ENCODE results near the gene BICD2.

The BICD2 gene

GRCh38 chr9:92669527-92669889 lies 95.1 kb downstream of the BICD2 start:
- H3K27ac ChIP-seq = peak overlapping the region; percentile 92
- no peak for TF ChIP-seq CTCF (IDR thresholded peaks at IDR 0.05)
- H3K4me3 ChIP-seq (ENCODE audit: low read depth in 1 of 2, low read length in 1 of 2) = peak overlapping the region; percentile 83 to 97
- peaks cover 18 to 19% of the 10 kb centered on the region in 2 experiments for H3K4me1 ChIP-seq (ENCODE audit: control insufficient read depth in 1 of 2, insufficient read depth in 1 of 2, low read depth in 1 of 2, low read length in 1 of 2)
- peaks cover 12% of the 10 kb centered on the region for H3K36me3 ChIP-seq
- H3K27me3 ChIP-seq = no peaks in the 10 kb centered on the region
- no peaks in the 10 kb centered on the region for H3K9me3 ChIP-seq

- Histone ChIP-seq H3K27ac (peak overlapping the region; percentile 92), H3K9me3 (no peaks in the 10 kb centered on the region), H3K4me3 (ENCODE audit: low read depth in 1 of 2, low read length in 1 of 2) (peak overlapping the region; percentile 83 to 97), H3K27me3 (no peaks in the 10 kb centered on the region), H3K4me1 (ENCODE audit: control insufficient read depth in 1 of 2, insufficient read depth in 1 of 2, low read depth in 1 of 2, low read length in 1 of 2) (peaks cover 18 to 19% of the 10 kb centered on the region in 2 experiments), H3K36me3 (peaks cover 12% of the 10 kb centered on the region)
- no peak for TF ChIP-seq CTCF (IDR thresholded peaks at IDR 0.05)
These were observed 95.7 kb downstream of the BICD2 start for GRCh38 chr9:92668746-92669526.

GRCh38 chr9:92666912-92667532 lies 97.6 kb downstream of the BICD2 start:
- no peak overlapping the region for H3K4me3 ChIP-seq (ENCODE audit: low read depth in 1 of 2, low read length in 1 of 2)

GRCh38 chr9:92666236-92666635 lies 98.4 kb downstream of the BICD2 start:
- Histone ChIP-seq H3K4me1 (ENCODE audit: control insufficient read depth in 1 of 2, insufficient read depth in 1 of 2, low read depth in 1 of 2, low read length in 1 of 2) (peaks cover 16 to 19% of the 10 kb centered on the region in 2 experiments), H3K4me3 (ENCODE audit: low read depth in 1 of 2, low read length in 1 of 2) (no peak overlapping the region), H3K27me3 (no peaks in the 10 kb centered on the region), H3K27ac (no peak overlapping the region), H3K36me3 (peaks cover 12% of the 10 kb centered on the region), H3K9me3 (no peaks in the 10 kb centered on the region)
- TF ChIP-seq CTCF (IDR thresholded peaks at IDR 0.05) = no peak

More at GRCh38 chr9:92666912-92667532, 97.6 kb downstream of the BICD2 start:
- Histone ChIP-seq H3K36me3 (peaks cover 12% of the 10 kb centered on the region), H3K4me1 (ENCODE audit: control insufficient read depth in 1 of 2, insufficient read depth in 1 of 2, low read depth in 1 of 2, low read length in 1 of 2) (peaks cover 18 to 19% of the 10 kb centered on the region in 2 experiments), H3K27ac (no peak overlapping the region), H3K9me3 (no peaks in the 10 kb centered on the region), H3K27me3 (no peaks in the 10 kb centered on the region)
- TF ChIP-seq CTCF (IDR thresholded peaks at IDR 0.05) = no peak

GRCh38 chr9:92665836-92666235 lies 98.8 kb downstream of the BICD2 start:
- Histone ChIP-seq H3K4me1 (ENCODE audit: control insufficient read depth in 1 of 2, insufficient read depth in 1 of 2, low read depth in 1 of 2, low read length in 1 of 2) (peaks cover 13 to 16% of the 10 kb centered on the region in 2 experiments), H3K9me3 (no peaks in the 10 kb centered on the region), H3K36me3 (peaks cover 12% of the 10 kb centered on the region), H3K27ac (no peak overlapping the region), H3K4me3 (ENCODE audit: low read depth in 1 of 2, low read length in 1 of 2) (no peak overlapping the region), H3K27me3 (no peaks in the 10 kb centered on the region)
- no peak for TF ChIP-seq CTCF (IDR thresholded peaks at IDR 0.05)
